A172 (cell line): Measurements from ENCODE around the gene PCSK6. TPM values are rescaled to one million over a fixed set of nuclear protein-coding genes. Genes with fewer than 3 reads are reported as not detected.

Experiments used
- DNase-seq: peaks from one replicate; pipeline ENCODE4 v3.0.0-alpha.2; 2015; ENCODE audit warnings: low spot score
- total RNA-seq: library from RNA; depleted of rRNA; stranded (reverse); fragments of >200 nt; shearing (Covaris generic); gene quantifications from 2 replicates; pipeline ENCODE4 v1.2.3, GENCODE V29; 2014

The PCSK6 gene
- total RNA-seq, 1 experiment from 2014 or later, result 10.0 TPM

- DNase-seq, result no peak
Measured at GRCh38 chr15:101327147-101327740, 162.3 kb downstream of the PCSK6 start.

- DNase-seq, result no peak
Measured at GRCh38 chr15:101326462-101327146, 162.9 kb downstream of the PCSK6 start.

- DNase-seq, result no peak
Measured at GRCh38 chr15:101326026-101326315, 163.5 kb downstream of the PCSK6 start.

GRCh38 chr15:101325263-101326025, 164.1 kb downstream of the PCSK6 start:
- no peak for DNase-seq

GRCh38 chr15:101324524-101325177, 164.9 kb downstream of the PCSK6 start:
- no peak for DNase-seq

- no peak for DNase-seq
Measured at GRCh38 chr15:101323793-101324523, 165.5 kb downstream of the PCSK6 start.

- DNase-seq, result no peak
Measured at GRCh38 chr15:101322854-101323477, 166.5 kb downstream of the PCSK6 start.

GRCh38 chr15:101322016-101322695, 167.4 kb downstream of the PCSK6 start:
- DNase-seq, result no peak

GRCh38 chr15:101320501-101321052, 168.9 kb downstream of the PCSK6 start:
- DNase-seq, result no peak

- DNase-seq, result no peak
Measured at GRCh38 chr15:101318839-101319238, 170.7 kb downstream of the PCSK6 start.

- DNase-seq, result no peak
Measured at GRCh38 chr15:101318147-101318819, 171.2 kb downstream of the PCSK6 start.

- DNase-seq, result no peak
Measured at GRCh38 chr15:101317336-101317872, 172.1 kb downstream of the PCSK6 start.

GRCh38 chr15:101316529-101316928, 173.0 kb downstream of the PCSK6 start:
- no peak for DNase-seq

GRCh38 chr15:101315736-101316135, 173.8 kb downstream of the PCSK6 start:
- no peak for DNase-seq

GRCh38 chr15:101314336-101315125, 175.0 kb downstream of the PCSK6 start:
- no peak for DNase-seq

- DNase-seq, result no peak
Measured at GRCh38 chr15:101313041-101313761, 176.3 kb downstream of the PCSK6 start.

- no peak for DNase-seq
Measured at GRCh38 chr15:101310508-101310907, 179.0 kb downstream of the PCSK6 start.

- no peak for DNase-seq
Measured at GRCh38 chr15:101310161-101310480, 179.4 kb downstream of the PCSK6 start.
